Measurements from ENCODE around the gene NPL. TPM values are rescaled to one million over a fixed set of nuclear protein-coding genes. Genes with fewer than 3 reads are reported as not detected.

Gene NPL
- total and polyA plus RNA-seq, 12 donors, result 4.8 to 31.7 (median 21.2) TPM

DNA sequence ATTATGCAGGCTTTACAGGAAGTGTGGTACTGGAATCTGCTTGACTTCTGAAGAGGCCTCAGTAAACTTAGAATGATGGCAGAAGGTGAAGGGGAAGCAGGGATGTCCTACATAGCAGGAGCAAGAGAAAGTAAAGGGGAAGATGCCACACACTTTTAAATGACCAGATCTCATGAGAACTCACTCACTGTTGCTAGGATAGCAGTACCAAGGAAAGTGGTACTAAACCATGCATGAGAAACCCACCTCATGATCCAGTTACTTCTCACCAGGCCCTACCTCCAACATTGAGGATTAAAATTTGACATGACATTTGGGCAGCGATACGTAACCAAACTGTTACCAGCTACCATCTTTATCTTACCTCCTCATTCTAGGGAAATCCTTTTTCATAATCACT, 59.2 kb downstream of the NPL start:
- Histone ChIP-seq H3K9me3 (replicated peaks in 1 of 3) (no peaks in the 10 kb centered on the region), H3K4me1 (replicated peaks in 1 of 2) (no peaks in the 10 kb centered on the region), H3K4me3 (no peak overlapping the region), H3K27me3 (no peaks in the 10 kb centered on the region), H3K36me3 (replicated peaks in 1 of 2) (peaks cover 3 to 89% of the 10 kb centered on the region in 2 donors), H3K27ac (no peak overlapping the region)
- TF ChIP-seq, protein P1, sequence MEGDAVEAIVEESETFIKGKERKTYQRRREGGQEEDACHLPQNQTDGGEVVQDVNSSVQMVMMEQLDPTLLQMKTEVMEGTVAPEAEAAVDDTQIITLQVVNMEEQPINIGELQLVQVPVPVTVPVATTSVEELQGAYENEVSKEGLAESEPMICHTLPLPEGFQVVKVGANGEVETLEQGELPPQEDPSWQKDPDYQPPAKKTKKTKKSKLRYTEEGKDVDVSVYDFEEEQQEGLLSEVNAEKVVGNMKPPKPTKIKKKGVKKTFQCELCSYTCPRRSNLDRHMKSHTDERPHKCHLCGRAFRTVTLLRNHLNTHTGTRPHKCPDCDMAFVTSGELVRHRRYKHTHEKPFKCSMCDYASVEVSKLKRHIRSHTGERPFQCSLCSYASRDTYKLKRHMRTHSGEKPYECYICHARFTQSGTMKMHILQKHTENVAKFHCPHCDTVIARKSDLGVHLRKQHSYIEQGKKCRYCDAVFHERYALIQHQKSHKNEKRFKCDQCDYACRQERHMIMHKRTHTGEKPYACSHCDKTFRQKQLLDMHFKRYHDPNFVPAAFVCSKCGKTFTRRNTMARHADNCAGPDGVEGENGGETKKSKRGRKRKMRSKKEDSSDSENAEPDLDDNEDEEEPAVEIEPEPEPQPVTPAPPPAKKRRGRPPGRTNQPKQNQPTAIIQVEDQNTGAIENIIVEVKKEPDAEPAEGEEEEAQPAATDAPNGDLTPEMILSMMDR (IDR thresholded peaks at IDR 0.05), result no peak
- TF ChIP-seq POLR2A (IDR thresholded peaks at IDR 0.05), result no peak
- WGBS, 4 donors, result 96 to 100% (median 100%) methylated on average over 2 of the region's 2 CpGs
- intact Hi-C loops (cut with DNase I), result no loop called here
- no peak for DNase-seq

DNA sequence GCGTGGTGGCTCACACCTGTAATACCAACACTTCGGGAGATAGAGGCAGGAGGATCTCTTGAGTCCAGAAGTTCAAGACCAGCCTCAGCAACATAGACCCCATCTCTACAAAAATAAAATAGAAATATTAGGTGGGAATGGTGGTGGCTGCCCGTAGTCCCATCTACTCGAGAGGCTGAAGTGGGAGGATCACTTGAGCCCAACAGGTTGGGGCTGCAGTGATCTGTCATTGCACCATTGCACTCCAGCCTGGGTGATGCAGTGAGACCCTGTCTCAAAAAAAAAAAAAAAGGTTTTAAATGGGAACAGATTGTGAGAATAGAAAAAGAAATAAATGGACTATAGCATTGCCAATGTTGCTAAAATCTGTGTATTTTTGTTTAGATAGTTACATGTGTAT, 60.7 kb downstream of the NPL start:
- H3K9me3 ChIP-seq (replicated peaks in 1 of 3), result no peaks in the 10 kb centered on the region
- no peaks in the 10 kb centered on the region for H3K27me3 ChIP-seq
- intact Hi-C loops (cut with DNase I), result no loop called here
- H3K36me3 ChIP-seq (replicated peaks in 1 of 2), result peaks cover 4 to 89% of the 10 kb centered on the region in 2 donors
- H3K4me1 ChIP-seq (replicated peaks in 1 of 2), result no peaks in the 10 kb centered on the region
- 83 to 99% (median 98%) methylated on average over 4 of the region's 4 CpGs for WGBS, 4 donors
- H3K27ac ChIP-seq, result no peak overlapping the region
- DNase-seq, result no peak
- TF ChIP-seq POLR2A (IDR thresholded peaks at IDR 0.05), result no peak
- H3K4me3 ChIP-seq, result no peak overlapping the region

DNA sequence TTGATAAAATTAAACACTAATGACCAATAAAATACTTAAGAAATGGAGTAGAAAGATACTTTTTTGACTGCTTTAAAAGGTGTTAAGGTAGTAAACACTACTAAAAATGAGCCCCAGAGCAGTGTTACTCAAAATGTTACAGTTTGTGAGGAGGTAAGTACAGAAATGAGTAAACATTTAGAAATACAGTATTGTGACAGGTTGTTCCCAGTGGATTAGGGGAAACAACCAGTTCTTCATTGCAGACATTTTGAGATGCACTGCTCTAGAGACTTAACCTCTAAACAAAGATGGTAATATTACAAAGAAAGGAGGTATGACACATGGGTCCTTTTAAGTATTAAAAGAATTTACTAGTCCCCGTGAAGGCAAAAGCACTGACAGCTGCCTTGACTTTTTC, 62.3 kb downstream of the NPL start:
- TF ChIP-seq POLR2A (IDR thresholded peaks at IDR 0.05), result no peak
- 68 to 86% (median 77%) methylated on average over 1 of the region's 1 CpG for WGBS, 4 donors

DNA sequence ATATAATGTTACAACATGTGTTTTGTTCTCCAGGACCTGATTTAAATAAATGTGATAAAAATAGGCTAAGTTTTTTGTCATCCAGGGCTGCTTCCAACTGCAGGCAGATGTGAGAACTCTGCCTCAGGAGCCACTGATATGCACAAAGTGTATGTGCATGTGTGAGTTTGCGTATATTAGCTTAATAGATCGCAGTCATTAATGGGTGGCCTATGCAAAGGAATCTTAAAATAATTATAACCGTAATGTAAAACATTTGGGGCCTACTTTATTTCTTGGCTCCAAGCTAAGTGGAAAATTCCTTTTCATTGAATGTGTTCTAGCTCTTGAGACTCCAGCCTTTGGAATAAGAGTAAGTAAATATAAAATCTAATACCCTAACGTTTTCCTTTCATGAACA, 66.3 kb downstream of the NPL start:
- WGBS, 4 donors, result 79 to 84% (median 80%) methylated on average over 4 of the region's 4 CpGs
- intact Hi-C loops (cut with DNase I), result no loop called here

More for the DNA sequence above, 62.3 kb downstream of the NPL start:
- DNase-seq, result no peak
- intact Hi-C loops (cut with DNase I), result no loop called here
- Histone ChIP-seq H3K36me3 (replicated peaks in 1 of 2) (peaks cover 4 to 92% of the 10 kb centered on the region in 2 donors), H3K4me3 (no peak overlapping the region), H3K27me3 (no peaks in the 10 kb centered on the region), H3K4me1 (replicated peaks in 1 of 2) (no peaks in the 10 kb centered on the region), H3K9me3 (replicated peaks in 1 of 3) (no peaks in the 10 kb centered on the region), H3K27ac (no peak overlapping the region)

DNA sequence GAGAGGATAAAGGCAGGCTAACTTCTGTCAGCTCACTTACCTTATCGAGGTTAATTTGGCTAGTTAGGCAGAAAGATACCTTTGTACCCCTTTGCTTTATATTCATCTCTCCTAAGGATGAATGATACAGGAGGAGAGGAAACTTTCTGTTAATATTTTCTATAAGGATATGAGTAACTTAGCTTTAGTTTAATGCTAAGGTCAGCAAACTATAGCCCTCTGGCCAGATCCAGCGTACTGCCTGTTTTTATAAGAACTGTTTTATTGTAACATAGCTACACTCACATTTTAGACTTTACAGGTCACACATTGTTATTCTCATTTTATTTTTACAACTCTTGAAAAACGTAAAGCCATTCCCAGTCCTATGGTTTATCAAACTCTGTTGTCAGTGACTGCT, 67.6 kb downstream of the NPL start:
- H3K9me3 ChIP-seq (replicated peaks in 1 of 3), result no peaks in the 10 kb centered on the region
- TF ChIP-seq, protein P1 (IDR thresholded peaks at IDR 0.05), result no peak
- no peak for TF ChIP-seq POLR2A (IDR thresholded peaks at IDR 0.05)
- WGBS, 4 donors, result 90 to 96% (median 94%) methylated on average over 3 of the region's 3 CpGs
- no peak overlapping the region for H3K4me3 ChIP-seq
- H3K27me3 ChIP-seq, result no peaks in the 10 kb centered on the region
- no peaks in the 10 kb centered on the region for H3K4me1 ChIP-seq (replicated peaks in 1 of 2)
- H3K36me3 ChIP-seq (replicated peaks in 1 of 2), result peaks cover 4 to 100% of the 10 kb centered on the region in 2 donors
- no peak for DNase-seq
- H3K27ac ChIP-seq, result no peak overlapping the region
- intact Hi-C loops (cut with DNase I), result no loop called here

More for the DNA sequence above, 66.3 kb downstream of the NPL start:
- no peak overlapping the region for H3K27ac ChIP-seq
- no peaks in the 10 kb centered on the region for H3K27me3 ChIP-seq
- no peak for TF ChIP-seq POLR2A (IDR thresholded peaks at IDR 0.05)
- TF ChIP-seq, protein P1 (IDR thresholded peaks at IDR 0.05), result no peak
- H3K36me3 ChIP-seq (replicated peaks in 1 of 2), result peaks cover 4 to 98% of the 10 kb centered on the region in 2 donors
- H3K4me3 ChIP-seq, result no peak overlapping the region
- H3K4me1 ChIP-seq (replicated peaks in 1 of 2), result no peaks in the 10 kb centered on the region
- no peaks in the 10 kb centered on the region for H3K9me3 ChIP-seq (replicated peaks in 1 of 3)
- DNase-seq, result no peak
